Fibroblast of pulmonary artery (primary cell): Measurements from ENCODE around the gene MS4A10.
A peak's percentile ranks its signal among the peaks of the same experiment; 100 is the strongest.

Experiments used
- DNase-seq: peaks from one replicate; pipeline ENCODE4 v3.0.0-alpha.2; 2010; ENCODE audit warnings: low read depth
- H3K4me3 ChIP-seq: replicated peaks from 2 replicates; pipeline ENCODE4 v1.5.1; 2011; ENCODE audit warnings: low read depth, mild to moderate bottlenecking, control low read depth, low read length, moderate library complexity
- CTCF ChIP-seq: IDR thresholded peaks from 2 replicates; pipeline ENCODE4 v1.5.1; 2011; ENCODE audit warnings: mild to moderate bottlenecking, control low read depth, low read length, inconsistent platforms; ENCODE audit errors: missing control alignments

The MS4A10 gene

GRCh38 chr11:60825118-60825517 lies 40.0 kb downstream of the MS4A10 start:
- H3K4me3 ChIP-seq = no peak overlapping the region
- TF ChIP-seq CTCF = no peak
- DNase-seq = no peak

GRCh38 chr11:60825790-60826189 lies 40.7 kb downstream of the MS4A10 start:
- no peak for DNase-seq
- TF ChIP-seq CTCF = no peak
- no peak overlapping the region for H3K4me3 ChIP-seq

- TF ChIP-seq CTCF = no peak
- no peak for DNase-seq
- H3K4me3 ChIP-seq = no peak overlapping the region
Measured at GRCh38 chr11:60830478-60831142, 45.5 kb downstream of the MS4A10 start.

DNA sequence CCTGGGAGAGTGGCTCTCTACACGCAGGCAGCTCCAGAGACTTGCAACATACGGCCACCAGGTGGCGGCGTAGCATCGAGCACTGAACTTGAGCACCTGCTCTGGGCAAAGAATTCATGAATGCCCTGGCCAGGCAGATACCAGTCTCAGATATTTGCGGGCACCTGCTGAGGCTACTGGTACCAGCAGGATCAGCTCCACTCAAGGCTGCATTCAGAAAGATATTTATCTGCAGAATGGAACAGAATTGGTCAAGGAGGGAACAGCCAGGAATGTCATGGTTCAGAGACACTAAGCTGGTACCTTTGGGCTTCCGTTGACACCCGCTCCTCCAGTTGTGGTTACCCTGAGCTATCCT lies 46.0 kb downstream of the MS4A10 start:
- TF ChIP-seq CTCF = peak; percentile 95
- H3K4me3 ChIP-seq = no peak overlapping the region
- DNase-seq = peak; percentile 84

GRCh38 chr11:60831501-60832079 lies 46.5 kb downstream of the MS4A10 start:
- no peak overlapping the region for H3K4me3 ChIP-seq
- DNase-seq = no peak
- no peak for TF ChIP-seq CTCF

GRCh38 chr11:60834742-60835533 lies 49.8 kb downstream of the MS4A10 start:
- DNase-seq = no peak
- no peak overlapping the region for H3K4me3 ChIP-seq
- no peak for TF ChIP-seq CTCF

DNA sequence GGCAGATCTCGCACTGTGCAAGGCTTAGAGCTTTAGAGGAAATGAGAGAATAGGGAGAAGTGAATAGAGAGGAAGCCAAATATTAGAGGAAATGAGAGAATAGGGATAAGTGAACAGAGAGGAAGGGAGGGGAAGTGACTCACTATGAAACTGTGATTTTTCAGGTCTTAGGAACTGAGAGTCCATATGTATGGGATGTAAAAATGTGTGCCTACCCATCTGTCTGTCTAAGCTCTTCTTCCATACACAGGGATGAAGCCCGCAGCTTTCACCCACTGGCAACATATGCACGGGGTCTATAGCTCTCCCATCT lies 50.4 kb downstream of the MS4A10 start:
- TF ChIP-seq CTCF = no peak
- H3K4me3 ChIP-seq = no peak overlapping the region
- DNase-seq = peak; percentile 60
